GM23338 (cell line): Measurements from ENCODE around the gene DTNB.

Source experiments
- CTCF ChIP-seq, 2 experiments: fragments of 200-600 bp in 1 of 2; sonication (generic) in 1 of 2; conservative IDR thresholded peaks; 2 replicates each; pipeline versions ENCODE4 v1.5.1 to v1.6.1; 2016 to 2017; ENCODE audit warnings: antibody characterized with exemption in 2 of 2, low read depth in 2 of 2, mild to moderate bottlenecking in 2 of 2, moderate library complexity in 1 of 2
- JUNB ChIP-seq: IDR thresholded peaks from one replicate; pipeline ENCODE4 v1.6.1; 2016; ENCODE audit warnings: antibody characterized with exemption; ENCODE audit not compliant: unreplicated experiment
- ZNF114 ChIP-seq: fragments of 250-450 bp; sonication (Bioruptor Pico); IDR thresholded peaks from 2 replicates; pipeline ENCODE4 v1.5.0; 2020; ENCODE audit warnings: mild to moderate bottlenecking, moderate library complexity

GRCh38 chr2:25521126-25521525 is 152.3 kb downstream of the DTNB start:
- no peak for TF ChIP-seq CTCF (conservative IDR thresholded peaks at IDR 0.05; ENCODE audit: low read depth in 2 of 2)
- no peak for TF ChIP-seq ZNF114 (CRISPR knock-in tag)
- no peak for TF ChIP-seq JUNB
